HepG2 (cell line): Measurements from ENCODE around the gene SP140L.

Experiments
- DRAP1 ChIP-seq: IDR thresholded peaks from 2 replicates; pipeline ENCODE4 v1.6.1; 2016; ENCODE audit warnings: missing genetic modification reagents, missing compliant biosample characterization
- FOXM1 ChIP-seq: sonication (generic); formaldehyde crosslinking; IDR thresholded peaks from 2 replicates; pipeline ENCODE4 v1.5.0; 2020; ENCODE audit warnings: missing genetic modification reagents
- PCBP2 ChIP-seq: fragments of 200-400 bp; formaldehyde crosslinking; optimal IDR thresholded peaks from 2 replicates; pipeline ENCODE3; 2018; ENCODE audit warnings: low read length, low read depth; ENCODE audit not compliant: poor library complexity, severe bottlenecking
- POLR2A ChIP-seq, 2 experiments: IDR thresholded peaks; 2 replicates each; pipeline ENCODE4 v1.6.1; 2011; ENCODE audit warnings: low read depth in 2 of 2, low read length in 2 of 2, mild to moderate bottlenecking in 1 of 2, moderate library complexity in 1 of 2; ENCODE audit not compliant: insufficient read depth in 1 of 2
- ZBTB33 ChIP-seq: sonication (generic); formaldehyde crosslinking; IDR thresholded peaks from 2 replicates; pipeline ENCODE4 v1.4.0; 2020; ENCODE audit warnings: missing genetic modification reagents
- ZC3H4 ChIP-seq: sonication (generic); formaldehyde crosslinking; IDR thresholded peaks from 2 replicates; pipeline ENCODE4 v1.4.0; 2020; ENCODE audit warnings: missing genetic modification reagents, borderline replicate concordance
- ZNF414 ChIP-seq: sonication (generic); formaldehyde crosslinking; IDR thresholded peaks from 2 replicates; pipeline ENCODE4 v1.5.0; 2020; ENCODE audit warnings: missing genetic modification reagents
- ZNF670 ChIP-seq: sonication (generic); formaldehyde crosslinking; IDR thresholded peaks from 2 replicates; pipeline ENCODE4 v1.8.0; 2022; ENCODE audit warnings: mild to moderate bottlenecking, missing genetic modification reagents, borderline replicate concordance

DNA sequence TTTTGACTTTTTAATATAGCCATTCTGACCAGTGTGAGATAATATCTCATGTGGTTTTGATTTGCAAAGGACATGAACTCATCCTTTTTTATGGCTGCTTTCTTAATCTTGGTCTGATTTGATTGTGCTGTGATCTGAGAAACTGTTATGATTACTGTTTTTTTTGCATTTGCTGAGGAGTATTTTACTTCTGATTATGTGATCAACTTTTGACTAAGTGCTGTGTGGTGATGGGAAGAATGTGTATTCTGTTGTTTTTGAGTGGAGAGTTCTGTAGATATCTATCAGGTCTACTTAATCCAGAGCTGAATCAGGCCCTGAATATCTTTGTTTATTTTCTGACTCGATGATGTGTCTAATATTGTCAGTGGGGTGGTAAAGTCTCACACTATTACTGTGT lies 16.8 kb downstream of the SP140L start:
- TF ChIP-seq ZC3H4 (CRISPR knock-in tag) (no peak), DRAP1 (no peak), ZBTB33 (no peak), ZNF670 (CRISPR knock-in tag) (no peak), PCBP2 (no peak), FOXM1 (no peak), POLR2A (IDR thresholded peaks at IDR 0.05; ENCODE audit: insufficient read depth in 1 of 2, low read depth in 2 of 2, low read length in 2 of 2) (no peak), ZNF414 (CRISPR knock-in tag) (no peak)
